K562 (cell line): ENCODE results near the gene HSPB1. TPM values are rescaled to one million over a fixed set of nuclear protein-coding genes. Genes with fewer than 3 reads are reported as not detected.

Source experiments
- ELF2 ChIP-seq: fragments of 250-450 bp; sonication (Bioruptor Pico); IDR thresholded peaks from 2 replicates; pipeline ENCODE4 v1.5.0; 2021; ENCODE audit warnings: mild to moderate bottlenecking
- ETS2 ChIP-seq: IDR thresholded peaks from 2 replicates; pipeline ENCODE4 v1.6.1; 2016; ENCODE audit warnings: borderline replicate concordance, missing genetic modification characterization, mild to moderate bottlenecking, moderate library complexity, missing compliant biosample characterization; ENCODE audit not compliant: poor library complexity, severe bottlenecking
- HOXB6 ChIP-seq: fragments of 250-450 bp; sonication (Bioruptor Pico); IDR thresholded peaks from 2 replicates; pipeline ENCODE4 v1.5.1; 2022; ENCODE audit warnings: mild to moderate bottlenecking, borderline replicate concordance
- KDM4B ChIP-seq, 2 experiments: fragments of 450-650 bp in 1 of 2; sonication (generic) in 1 of 2; IDR thresholded peaks; 2 replicates each; pipeline ENCODE4 v1.6.1; 2016 to 2017; ENCODE audit warnings: borderline replicate concordance in 2 of 2, antibody characterized with exemption in 1 of 2, low read depth in 1 of 2, mild to moderate bottlenecking in 1 of 2
- NCOA6 ChIP-seq: fragments of 450-650 bp; IDR thresholded peaks from 2 replicates; pipeline ENCODE4 v1.6.1; 2017; ENCODE audit warnings: mild to moderate bottlenecking
- OTX1 ChIP-seq: fragments of 450-650 bp; formaldehyde crosslinking; IDR thresholded peaks from 2 replicates; pipeline ENCODE4 v1.4.0; 2022; ENCODE audit warnings: mild to moderate bottlenecking
- PHF8 ChIP-seq: fragments of 200-600 bp; sonication (generic); IDR thresholded peaks from 2 replicates; pipeline ENCODE4 v1.6.1; 2012; ENCODE audit warnings: mixed run types, mild to moderate bottlenecking, inconsistent platforms, low read length, moderate library complexity, borderline replicate concordance
- SRSF7 ChIP-seq: fragments of 200-400 bp; formaldehyde crosslinking; optimal IDR thresholded peaks from 2 replicates; pipeline ENCODE3; 2017; ENCODE audit warnings: mild to moderate bottlenecking, low read depth, low read length
- TGIF2 ChIP-seq: sonication (generic); formaldehyde crosslinking; IDR thresholded peaks from 2 replicates; pipeline ENCODE4 v1.8.1; 2022; ENCODE audit warnings: mild to moderate bottlenecking, missing genetic modification reagents, moderate library complexity
- ZFP30 ChIP-seq: fragments of 250-450 bp; sonication (Bioruptor Pico); IDR thresholded peaks from 2 replicates; pipeline ENCODE4 v1.8.0; 2022; ENCODE audit warnings: moderate library complexity, mild to moderate bottlenecking, inconsistent platforms, borderline replicate concordance
- ZFP91 ChIP-seq: sonication (generic); formaldehyde crosslinking; IDR thresholded peaks from 2 replicates; pipeline ENCODE4 v1.8.0; 2022; ENCODE audit warnings: mild to moderate bottlenecking, missing genetic modification reagents
- ZHX1 ChIP-seq: fragments of 150-350 bp; conservative IDR thresholded peaks from 2 replicates; pipeline ENCODE4 v1.6.1; 2014; ENCODE audit warnings: low read length
- ZNF263 ChIP-seq: sonication (generic); formaldehyde crosslinking; IDR thresholded peaks from 2 replicates; pipeline ENCODE4 v1.8.0; 2022; ENCODE audit warnings: mild to moderate bottlenecking, missing genetic modification reagents, borderline replicate concordance
- ZNF41 ChIP-seq: fragments of 250-450 bp; sonication (Bioruptor Pico); conservative IDR thresholded peaks from 2 replicates; pipeline ENCODE4 v1.4.0; 2020; ENCODE audit warnings: mild to moderate bottlenecking
- ZNF511 ChIP-seq: sonication (generic); formaldehyde crosslinking; IDR thresholded peaks from 2 replicates; pipeline ENCODE4 v1.8.0; 2022; ENCODE audit warnings: mild to moderate bottlenecking, missing genetic modification reagents
- ZNF695 ChIP-seq: fragments of 450-650 bp; formaldehyde crosslinking; IDR thresholded peaks from 2 replicates; pipeline ENCODE4 v1.4.0; 2020; ENCODE audit warnings: mild to moderate bottlenecking, moderate library complexity
- ZNF780A ChIP-seq: fragments of 250-450 bp; sonication (Bioruptor Pico); IDR thresholded peaks from 2 replicates; pipeline ENCODE4 v1.5.0; 2021; ENCODE audit warnings: mild to moderate bottlenecking
- polyA plus RNA-seq, 8 experiments: library from polyadenylated mRNA; depleted of rRNA in 4 of 8; stranded (reverse) in 5 of 8; unstranded in 3 of 8; fragments of >200 nt; fragmentation: Nextera tagmentation in 2 of 8; fragmentation: Illumina TruSeq in 1 of 8; extraction: Ambion mirVana in 2 of 8; extraction: Trizol in 1 of 8; gene quantifications; 2 replicates each; pipeline versions ENCODE4 v1.2.1 to v1.2.3, GENCODE V29; 2011 to 2014; ENCODE audit warnings: inconsistent platforms in 1 of 8, missing spikeins in 1 of 8
- total RNA-seq, 7 experiments: library from RNA; depleted of rRNA in 6 of 7; stranded (reverse); fragments of >200 nt in 6 of 7; fragmentation: Illumina TruSeq in 2 of 7; extraction: Trizol in 2 of 7; gene quantifications; 2 replicates each; pipeline versions ENCODE4 v1.2.1 to v1.2.3, GENCODE V29; 2011 to 2021; ENCODE audit warnings: low replicate concordance in 1 of 7

Gene HSPB1
- total and polyA plus RNA-seq, 9 of the 15 experiments (the other 6 are each of a cell fraction or from before 2014, with no cell fraction given) = 27.1 to 522 (median 138) TPM

- TF ChIP-seq ZFP30 (CRISPR knock-in tag) (no peak), ZNF263 (CRISPR knock-in tag) (no peak), NCOA6 (0 out of 2 replicates have a peak, but pooled peaks have one; percentile 49), ELF2 (CRISPR knock-in tag) (no peak), OTX1 (CRISPR knock-in tag) (peak; percentile 90), ZNF511 (CRISPR knock-in tag) (no peak), KDM4B (IDR thresholded peaks at IDR 0.05; ENCODE audit: borderline replicate concordance in 2 of 2, low read depth in 1 of 2) (no peak), ZFP91 (CRISPR knock-in tag) (no peak), ZNF695 (CRISPR knock-in tag) (no peak), PHF8 (no peak), TGIF2 (CRISPR knock-in tag) (no peak), ZNF41 (CRISPR knock-in tag) (no peak), ZHX1 (no peak), SRSF7 (no peak), ZNF780A (no peak), HOXB6 (CRISPR knock-in tag) (no peak), ETS2 (no peak)
These were observed 21.3 kb upstream of the HSPB1 start (continued) for GRCh38 chr7:76281006-76281705.
